Suprapubic skin (tissue), 4 donors: ENCODE results near the gene BTG3.

Experiments
- EP300 ChIP-seq: sonication (generic); formaldehyde crosslinking; IDR thresholded peaks from one replicate; pipeline ENCODE4 v1.6.1; 2017; ENCODE audit warnings: antibody characterized with exemption
- POLR2A ChIP-seq, 2 donors: fragments of 450-650 bp; IDR thresholded peaks; one replicate each; pipeline ENCODE4 v1.6.1; 2017; ENCODE audit warnings: antibody characterized with exemption in 2 of 2, mild to moderate bottlenecking in 2 of 2, moderate library complexity in 2 of 2
- POLR2AphosphoS5 ChIP-seq, 3 donors: sonication (generic); formaldehyde crosslinking; IDR thresholded peaks; one replicate each; pipeline ENCODE4 v1.6.1; 2017; ENCODE audit warnings: antibody characterized with exemption in 3 of 3
- TF ChIP-seq, protein P1 (sequence below), 2 donors: fragments of 200-600 bp in 1 of 2; fragments of 450-650 bp in 1 of 2; sonication (generic) in 1 of 2; IDR thresholded peaks; one replicate each; pipeline ENCODE4 v1.5.1; 2016 to 2019; ENCODE audit warnings: antibody characterized with exemption in 2 of 2, mild to moderate bottlenecking in 1 of 2, moderate library complexity in 1 of 2

GRCh38 chr21:17577701-17578100 is 35.0 kb downstream of the BTG3 start:
- TF ChIP-seq, protein P1, sequence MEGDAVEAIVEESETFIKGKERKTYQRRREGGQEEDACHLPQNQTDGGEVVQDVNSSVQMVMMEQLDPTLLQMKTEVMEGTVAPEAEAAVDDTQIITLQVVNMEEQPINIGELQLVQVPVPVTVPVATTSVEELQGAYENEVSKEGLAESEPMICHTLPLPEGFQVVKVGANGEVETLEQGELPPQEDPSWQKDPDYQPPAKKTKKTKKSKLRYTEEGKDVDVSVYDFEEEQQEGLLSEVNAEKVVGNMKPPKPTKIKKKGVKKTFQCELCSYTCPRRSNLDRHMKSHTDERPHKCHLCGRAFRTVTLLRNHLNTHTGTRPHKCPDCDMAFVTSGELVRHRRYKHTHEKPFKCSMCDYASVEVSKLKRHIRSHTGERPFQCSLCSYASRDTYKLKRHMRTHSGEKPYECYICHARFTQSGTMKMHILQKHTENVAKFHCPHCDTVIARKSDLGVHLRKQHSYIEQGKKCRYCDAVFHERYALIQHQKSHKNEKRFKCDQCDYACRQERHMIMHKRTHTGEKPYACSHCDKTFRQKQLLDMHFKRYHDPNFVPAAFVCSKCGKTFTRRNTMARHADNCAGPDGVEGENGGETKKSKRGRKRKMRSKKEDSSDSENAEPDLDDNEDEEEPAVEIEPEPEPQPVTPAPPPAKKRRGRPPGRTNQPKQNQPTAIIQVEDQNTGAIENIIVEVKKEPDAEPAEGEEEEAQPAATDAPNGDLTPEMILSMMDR (IDR thresholded peaks at IDR 0.05), result no peak
- TF ChIP-seq EP300, result no peak
- no peak for TF ChIP-seq POLR2A (IDR thresholded peaks at IDR 0.05)
- TF ChIP-seq POLR2AphosphoS5 (IDR thresholded peaks at IDR 0.05), result no peak
